GM12864 (cell line): ENCODE data around the gene FBXL13.
"Not testable (repeated sequence)": the region's sequence is repeated elsewhere in the genome, so short reads cannot be mapped to it uniquely, and the experiment has no call there.

Source experiments
- DNase-seq: peaks from one replicate; pipeline ENCODE4 v3.0.0-alpha.2; 2011; ENCODE audit warnings: low read depth
- H3K4me3 ChIP-seq: 2 replicates; pipeline ENCODE4 v1.5.1; 2011; ENCODE audit warnings: mild to moderate bottlenecking, low read depth, low read length, control low read depth
- TF ChIP-seq, protein P1 (sequence below): IDR thresholded peaks from 2 replicates; pipeline ENCODE4 v1.5.1; 2011; ENCODE audit warnings: low read depth, mild to moderate bottlenecking, moderate library complexity, low read length, control low read depth, inconsistent platforms; ENCODE audit errors: missing control alignments

The FBXL13 gene

DNA sequence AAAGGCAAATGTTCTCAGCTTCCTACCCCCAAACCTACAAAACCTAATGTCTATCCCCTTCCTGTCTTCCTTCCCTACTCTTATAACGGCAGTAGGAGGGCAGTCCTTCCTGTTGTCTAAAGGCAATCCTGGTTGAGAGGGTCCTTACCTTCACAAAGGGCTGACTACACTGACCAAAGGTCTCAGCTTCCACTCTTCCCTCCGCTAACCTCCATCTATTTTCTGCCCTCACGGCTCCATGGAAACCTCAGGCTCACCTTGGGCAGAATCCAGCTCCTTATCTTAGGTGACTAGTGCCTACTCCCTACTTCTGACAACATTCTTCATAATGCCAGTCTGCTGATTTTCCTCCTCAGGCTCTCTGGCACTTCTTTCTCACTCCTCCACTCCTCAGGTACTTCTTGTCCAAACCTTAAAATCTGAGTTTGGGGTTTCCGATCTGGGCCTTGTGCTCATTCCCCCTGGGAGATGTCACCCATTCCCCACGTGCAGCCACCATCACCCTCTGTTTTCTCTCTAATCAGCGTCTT lies 542 bp downstream of the FBXL13 start:
- H3K4me3 ChIP-seq = peak overlapping the region; percentile 95
- no peak for DNase-seq
- TF ChIP-seq, protein P1, sequence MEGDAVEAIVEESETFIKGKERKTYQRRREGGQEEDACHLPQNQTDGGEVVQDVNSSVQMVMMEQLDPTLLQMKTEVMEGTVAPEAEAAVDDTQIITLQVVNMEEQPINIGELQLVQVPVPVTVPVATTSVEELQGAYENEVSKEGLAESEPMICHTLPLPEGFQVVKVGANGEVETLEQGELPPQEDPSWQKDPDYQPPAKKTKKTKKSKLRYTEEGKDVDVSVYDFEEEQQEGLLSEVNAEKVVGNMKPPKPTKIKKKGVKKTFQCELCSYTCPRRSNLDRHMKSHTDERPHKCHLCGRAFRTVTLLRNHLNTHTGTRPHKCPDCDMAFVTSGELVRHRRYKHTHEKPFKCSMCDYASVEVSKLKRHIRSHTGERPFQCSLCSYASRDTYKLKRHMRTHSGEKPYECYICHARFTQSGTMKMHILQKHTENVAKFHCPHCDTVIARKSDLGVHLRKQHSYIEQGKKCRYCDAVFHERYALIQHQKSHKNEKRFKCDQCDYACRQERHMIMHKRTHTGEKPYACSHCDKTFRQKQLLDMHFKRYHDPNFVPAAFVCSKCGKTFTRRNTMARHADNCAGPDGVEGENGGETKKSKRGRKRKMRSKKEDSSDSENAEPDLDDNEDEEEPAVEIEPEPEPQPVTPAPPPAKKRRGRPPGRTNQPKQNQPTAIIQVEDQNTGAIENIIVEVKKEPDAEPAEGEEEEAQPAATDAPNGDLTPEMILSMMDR = no peak

DNA sequence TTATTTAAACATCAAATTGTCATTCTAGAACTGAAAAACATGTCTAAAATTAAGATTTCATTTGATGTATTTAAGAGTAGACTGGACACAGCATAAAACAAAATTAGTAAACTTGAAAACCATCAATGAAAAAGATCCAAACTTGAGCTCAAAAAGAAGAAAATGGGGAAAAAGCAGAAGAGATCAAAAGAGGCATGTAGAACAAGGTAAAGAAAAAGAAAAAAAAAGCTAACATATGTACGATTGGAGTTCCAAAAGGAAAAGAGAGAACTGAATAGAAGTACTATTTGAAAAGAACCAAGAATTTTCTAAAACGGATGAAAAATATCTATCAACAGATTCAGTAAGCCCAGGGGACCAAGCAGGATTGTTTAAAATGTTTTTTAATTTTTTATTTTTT lies 3.6 kb downstream of the FBXL13 start:
- TF ChIP-seq, protein P1 = no peak

DNA sequence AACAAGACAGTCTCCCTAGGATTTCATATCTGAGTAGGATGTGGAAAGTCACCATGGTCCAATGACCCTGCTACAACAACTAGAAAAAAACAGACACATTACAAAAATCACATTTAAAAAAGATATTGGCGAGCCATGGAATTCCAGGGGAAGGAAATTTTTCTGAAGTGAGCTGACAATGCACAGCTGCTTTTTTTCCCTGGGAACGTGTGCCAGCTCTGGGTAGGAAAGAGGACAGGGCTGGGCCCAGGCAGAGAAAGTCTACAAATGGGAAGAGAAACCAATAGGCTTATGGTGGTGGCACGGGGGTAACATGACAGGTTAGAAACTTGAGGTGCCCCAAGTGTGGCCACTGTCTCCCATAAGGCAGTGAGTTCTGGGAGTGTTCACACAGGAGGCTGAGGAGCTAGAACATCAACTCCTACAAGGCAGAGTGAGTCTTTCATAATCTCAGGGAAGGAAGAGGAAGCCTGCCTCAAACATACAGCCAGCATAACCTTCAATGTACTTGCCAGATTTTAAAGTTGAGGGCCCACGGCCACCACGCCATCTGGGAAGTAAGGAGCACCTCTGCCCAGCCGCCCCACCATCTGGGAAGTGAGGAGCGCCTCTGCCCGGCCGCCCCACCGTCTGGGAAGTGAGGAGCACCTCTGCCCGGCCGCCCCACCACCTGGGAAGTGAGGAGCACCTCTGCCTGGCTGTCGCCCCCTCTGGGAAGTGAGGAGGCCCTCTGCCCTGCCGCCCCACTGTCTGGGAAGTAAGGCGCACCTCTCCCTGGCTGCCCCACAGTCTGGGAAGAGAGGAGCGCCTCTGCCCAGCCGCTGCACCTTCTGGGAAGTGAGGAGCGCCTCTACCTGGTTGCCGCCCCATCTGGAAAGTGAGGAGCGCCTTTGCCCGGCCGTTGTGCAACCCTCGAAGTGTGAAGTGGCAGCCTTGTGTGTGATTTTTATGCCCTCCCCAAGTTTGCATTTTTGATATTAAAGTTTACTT lies 5.9 kb downstream of the FBXL13 start:
- H3K4me3 ChIP-seq = no peak overlapping the region
- TF ChIP-seq, protein P1 = no peak
- DNase-seq = no peak

More for the DNA sequence above, 3.6 kb downstream of the FBXL13 start:
- no peak for DNase-seq
- H3K4me3 ChIP-seq = no peak overlapping the region

GRCh38 chr7:103065667-103066066 lies 8.9 kb downstream of the FBXL13 start:
- H3K4me3 ChIP-seq = no peak overlapping the region
- TF ChIP-seq, protein P1 = peak; percentile 78
- no peak for DNase-seq

DNA sequence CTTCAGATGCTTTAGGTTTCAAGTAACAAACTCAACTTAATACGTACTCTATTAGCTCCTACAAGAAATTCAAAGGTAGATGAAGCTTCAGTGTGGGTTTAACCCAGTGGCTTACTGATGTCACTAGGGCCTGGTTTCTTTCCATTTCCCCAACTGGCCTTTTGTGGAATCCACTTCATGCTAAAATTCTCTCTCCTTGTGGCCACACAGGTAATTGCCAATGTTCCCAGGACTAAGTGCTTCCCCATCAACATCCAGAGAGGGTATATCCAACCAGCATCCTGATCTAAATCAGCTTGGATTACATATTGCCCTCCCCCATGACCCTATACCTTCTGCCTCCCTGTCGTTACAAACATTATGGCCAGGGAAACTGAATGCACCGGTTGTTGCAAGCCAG lies 10.7 kb downstream of the FBXL13 start:
- H3K4me3 ChIP-seq = no peak overlapping the region
- TF ChIP-seq, protein P1 = no peak
- no peak for DNase-seq

GRCh38 chr7:103059471-103059870 lies 15.1 kb downstream of the FBXL13 start:
- H3K4me3 ChIP-seq = no peak overlapping the region
- TF ChIP-seq, protein P1 = no peak
- no peak for DNase-seq

DNA sequence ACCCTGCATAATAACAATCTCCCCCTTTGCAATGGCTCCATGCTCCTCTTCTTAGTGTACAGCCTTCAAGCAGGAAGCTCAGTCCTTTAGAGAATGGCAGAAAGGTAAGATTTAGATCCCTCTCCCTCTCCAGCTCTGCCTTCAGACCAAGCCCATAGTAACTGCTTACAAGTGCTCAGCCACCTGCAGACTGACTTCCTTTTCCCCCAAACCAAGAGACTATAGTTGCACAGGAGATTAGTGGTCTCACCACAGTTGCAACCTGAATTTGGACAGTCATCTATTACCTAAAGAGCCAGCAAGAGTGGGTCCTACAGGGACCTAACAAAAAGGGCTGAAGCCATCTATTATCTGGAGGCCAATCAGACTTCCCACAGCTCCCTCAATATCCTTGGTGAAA lies 16.5 kb downstream of the FBXL13 start:
- no peak for DNase-seq
- no peak overlapping the region for H3K4me3 ChIP-seq
- TF ChIP-seq, protein P1 = no peak

DNA sequence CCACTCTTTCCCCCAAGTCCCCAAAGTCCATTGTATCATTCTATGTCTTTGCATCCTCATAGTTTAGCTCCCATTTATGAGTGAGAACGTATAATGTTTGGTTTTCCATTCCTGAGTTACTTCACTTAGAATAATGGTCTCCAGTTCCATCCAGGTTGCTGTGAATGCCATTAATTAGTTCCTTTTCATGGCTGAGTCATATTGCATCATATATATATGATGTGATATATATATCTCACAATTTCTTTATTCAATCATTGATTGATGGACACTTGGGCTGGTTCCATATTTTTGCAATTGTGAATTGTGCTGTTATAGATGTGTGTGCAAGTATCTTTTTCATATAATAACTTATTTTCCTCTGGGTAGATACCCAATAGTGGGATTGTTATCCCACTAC lies 18.6 kb downstream of the FBXL13 start:
- DNase-seq, H3K4me3 ChIP-seq: not testable (repeated sequence)
